Mesendoderm (in vitro differentiated cells): ENCODE data around the gene NDUFAF5.

Source experiments
- DNase-seq: peaks from one replicate; pipeline ENCODE4 v3.0.0; 2013
- H2AK5ac ChIP-seq: 2 replicates; pipeline ENCODE4 v1.6.1; 2013; ENCODE audit warnings: low read length, inconsistent platforms
- H2BK120ac ChIP-seq: 2 replicates; pipeline ENCODE4 v1.6.1; 2013; ENCODE audit warnings: low read depth, mild to moderate bottlenecking, low read length, moderate library complexity, mixed read lengths
- H2BK15ac ChIP-seq: replicated peaks from 2 replicates; pipeline ENCODE4 v1.6.1; 2013; ENCODE audit warnings: low read depth, mild to moderate bottlenecking, moderate library complexity
- H2BK5ac ChIP-seq: 2 replicates; pipeline ENCODE4 v1.6.1; 2013; ENCODE audit warnings: low read length, inconsistent platforms
- H3K18ac ChIP-seq: 2 replicates; pipeline ENCODE4 v1.6.1; 2013; ENCODE audit warnings: mild to moderate bottlenecking, low read length, mixed read lengths
- H3K23ac ChIP-seq: one replicate; pipeline ENCODE4 v1.6.1; 2013; ENCODE audit warnings: low read length
- H3K27ac ChIP-seq: 2 replicates; pipeline ENCODE4 v1.5.1; 2013; ENCODE audit warnings: low read depth, mild to moderate bottlenecking, inconsistent platforms, low read length, moderate library complexity
- H3K27me3 ChIP-seq: 2 replicates; pipeline ENCODE4 v1.6.1; 2013; ENCODE audit warnings: low read length, control low read depth, mild to moderate bottlenecking, inconsistent platforms; ENCODE audit not compliant: insufficient read depth, poor library complexity
- H3K36me3 ChIP-seq: 2 replicates; pipeline ENCODE4 v1.6.1; 2013; ENCODE audit warnings: low read length, inconsistent platforms; ENCODE audit not compliant: control insufficient read depth, insufficient read depth
- H3K4ac ChIP-seq: one replicate; pipeline ENCODE4 v1.6.1; 2013; ENCODE audit warnings: low read depth, mild to moderate bottlenecking, low read length, moderate library complexity
- H3K4me1 ChIP-seq: 2 replicates; pipeline ENCODE4 v1.6.1; 2013; ENCODE audit warnings: low read depth, low read length, inconsistent platforms; ENCODE audit not compliant: control insufficient read depth
- H3K4me2 ChIP-seq: 2 replicates; pipeline ENCODE4 v1.6.1; 2013; ENCODE audit warnings: low read length
- H3K4me3 ChIP-seq: 2 replicates; pipeline ENCODE4 v1.5.1; 2013; ENCODE audit warnings: mild to moderate bottlenecking, low read length
- H3K56ac ChIP-seq: one replicate; pipeline ENCODE4 v1.6.1; 2013; ENCODE audit warnings: low read length
- H3K79me1 ChIP-seq: 2 replicates; pipeline ENCODE4 v1.6.1; 2013; ENCODE audit warnings: low read length, inconsistent platforms
- H3K79me2 ChIP-seq: 2 replicates; pipeline ENCODE4 v1.6.1; 2013; ENCODE audit warnings: mild to moderate bottlenecking, low read length; ENCODE audit not compliant: control insufficient read depth, insufficient read depth
- H3K9ac ChIP-seq: 2 replicates; pipeline ENCODE4 v1.6.1; 2013; ENCODE audit warnings: low read length, inconsistent platforms
- H4K5ac ChIP-seq: one replicate; pipeline ENCODE4 v1.6.1; 2013; ENCODE audit warnings: low read length
- H4K8ac ChIP-seq: one replicate; pipeline ENCODE4 v1.6.1; 2013; ENCODE audit warnings: low read depth, mild to moderate bottlenecking, control low read depth, low read length, moderate library complexity
- WGBS: extraction: QIAGEN DNeasy Blood & Tissue Kit; methylation state at CpG from one replicate; pipeline ENCODE4 v1.1.7; 2013; ENCODE audit warnings: low lambda C conversion rate, missing lambda C conversion rate; ENCODE audit not compliant: insufficient coverage; ENCODE audit errors: extremely low coverage; 5-methylcytosine and 5-hydroxymethylcytosine counted together

The NDUFAF5 gene

GRCh38 chr20:13852306-13852705 is 67.5 kb downstream of the NDUFAF5 start:
- H3K4me2 ChIP-seq, result no peak overlapping the region
- no peak overlapping the region for H3K4me3 ChIP-seq
- H3K4me1 ChIP-seq, result no peaks in the 10 kb centered on the region
- H3K18ac ChIP-seq, result no peak overlapping the region
- H3K23ac ChIP-seq, result no peak overlapping the region
- H2BK120ac ChIP-seq, result no peak overlapping the region
- no CpG with 5 or more reads among the region's 1 CpG for WGBS
- no peaks in the 10 kb centered on the region for H3K79me1 ChIP-seq
- no peak overlapping the region for H3K27ac ChIP-seq
- no peak overlapping the region for H4K8ac ChIP-seq
- H3K4ac ChIP-seq, result no peak overlapping the region
- H4K5ac ChIP-seq, result no peak overlapping the region
- DNase-seq, result no peak
- no peak overlapping the region for H2BK5ac ChIP-seq
- no peak overlapping the region for H2BK15ac ChIP-seq
- no peak overlapping the region for H3K56ac ChIP-seq
- no peaks in the 10 kb centered on the region for H3K27me3 ChIP-seq
- H3K79me2 ChIP-seq, result no peaks in the 10 kb centered on the region
- no peaks in the 10 kb centered on the region for H3K36me3 ChIP-seq
- no peak overlapping the region for H3K9ac ChIP-seq
- no peak overlapping the region for H2AK5ac ChIP-seq

- Histone ChIP-seq H2BK15ac (no peak overlapping the region), H3K4me1 (no peaks in the 10 kb centered on the region), H2AK5ac (no peak overlapping the region), H3K79me2 (no peaks in the 10 kb centered on the region), H3K18ac (no peak overlapping the region), H3K4me2 (no peak overlapping the region), H4K5ac (no peak overlapping the region), H3K27ac (no peak overlapping the region), H3K23ac (no peak overlapping the region), H3K56ac (no peak overlapping the region), H4K8ac (no peak overlapping the region), H2BK5ac (no peak overlapping the region), H3K79me1 (no peaks in the 10 kb centered on the region), H3K9ac (no peak overlapping the region), H2BK120ac (no peak overlapping the region), H3K4ac (no peak overlapping the region), H3K36me3 (no peaks in the 10 kb centered on the region), H3K27me3 (no peaks in the 10 kb centered on the region), H3K4me3 (no peak overlapping the region)
- no peak for DNase-seq
- no CpG with 5 or more reads among the region's 4 CpGs for WGBS
Measured at GRCh38 chr20:13855613-13856012, 70.8 kb downstream of the NDUFAF5 start.

- Histone ChIP-seq H3K23ac (no peak overlapping the region), H2BK5ac (no peak overlapping the region), H3K9ac (no peak overlapping the region), H3K4me3 (no peak overlapping the region), H2BK15ac (no peak overlapping the region), H4K5ac (no peak overlapping the region), H3K18ac (no peak overlapping the region), H3K56ac (no peak overlapping the region), H3K79me2 (no peaks in the 10 kb centered on the region), H2AK5ac (no peak overlapping the region), H3K27me3 (no peaks in the 10 kb centered on the region), H3K27ac (no peak overlapping the region), H3K36me3 (no peaks in the 10 kb centered on the region), H3K4ac (no peak overlapping the region), H3K4me2 (no peak overlapping the region), H3K79me1 (no peaks in the 10 kb centered on the region), H4K8ac (no peak overlapping the region), H3K4me1 (no peaks in the 10 kb centered on the region), H2BK120ac (no peak overlapping the region)
- peak; percentile 56 for DNase-seq
- no CpG with 5 or more reads among the region's 4 CpGs for WGBS
Measured at GRCh38 chr20:13856354-13856753, 71.5 kb downstream of the NDUFAF5 start.

- no peaks in the 10 kb centered on the region for H3K4me1 ChIP-seq
- no peak overlapping the region for H3K27ac ChIP-seq
- no peak overlapping the region for H3K4me3 ChIP-seq
- no peak overlapping the region for H2AK5ac ChIP-seq
- no peak overlapping the region for H3K23ac ChIP-seq
- no peaks in the 10 kb centered on the region for H3K36me3 ChIP-seq
- no peak for DNase-seq
- H4K5ac ChIP-seq, result no peak overlapping the region
- H3K79me1 ChIP-seq, result no peaks in the 10 kb centered on the region
- no peak overlapping the region for H3K4me2 ChIP-seq
- WGBS, result no CpG with 5 or more reads among the region's 3 CpGs
- no peak overlapping the region for H3K56ac ChIP-seq
- H4K8ac ChIP-seq, result no peak overlapping the region
- no peak overlapping the region for H2BK120ac ChIP-seq
- H3K4ac ChIP-seq, result no peak overlapping the region
- no peaks in the 10 kb centered on the region for H3K79me2 ChIP-seq
- no peaks in the 10 kb centered on the region for H3K27me3 ChIP-seq
- H3K9ac ChIP-seq, result no peak overlapping the region
- H2BK5ac ChIP-seq, result no peak overlapping the region
- no peak overlapping the region for H3K18ac ChIP-seq
- H2BK15ac ChIP-seq, result no peak overlapping the region
Measured at GRCh38 chr20:13857304-13857703, 72.5 kb downstream of the NDUFAF5 start.

- no peak overlapping the region for H2BK5ac ChIP-seq
- no peak overlapping the region for H4K8ac ChIP-seq
- no peak overlapping the region for H4K5ac ChIP-seq
- no peak overlapping the region for H3K56ac ChIP-seq
- H3K36me3 ChIP-seq, result no peaks in the 10 kb centered on the region
- no peak overlapping the region for H2BK120ac ChIP-seq
- H3K79me1 ChIP-seq, result no peaks in the 10 kb centered on the region
- H3K27ac ChIP-seq, result no peak overlapping the region
- no peak overlapping the region for H2AK5ac ChIP-seq
- H3K18ac ChIP-seq, result no peak overlapping the region
- WGBS, result no CpG with 5 or more reads among the region's 7 CpGs
- no peaks in the 10 kb centered on the region for H3K79me2 ChIP-seq
- no peak overlapping the region for H2BK15ac ChIP-seq
- no peak for DNase-seq
- no peak overlapping the region for H3K4me3 ChIP-seq
- H3K9ac ChIP-seq, result no peak overlapping the region
- H3K4ac ChIP-seq, result no peak overlapping the region
- no peaks in the 10 kb centered on the region for H3K4me1 ChIP-seq
- H3K23ac ChIP-seq, result no peak overlapping the region
- H3K4me2 ChIP-seq, result no peak overlapping the region
- no peaks in the 10 kb centered on the region for H3K27me3 ChIP-seq
Measured at GRCh38 chr20:13857961-13858360, 73.1 kb downstream of the NDUFAF5 start.

GRCh38 chr20:13858439-13858838 is 73.6 kb downstream of the NDUFAF5 start:
- Histone ChIP-seq H3K27me3 (no peaks in the 10 kb centered on the region), H2BK5ac (no peak overlapping the region), H2BK15ac (no peak overlapping the region), H4K8ac (no peak overlapping the region), H3K18ac (no peak overlapping the region), H4K5ac (no peak overlapping the region), H3K4me3 (no peak overlapping the region), H3K23ac (no peak overlapping the region), H3K4me1 (no peaks in the 10 kb centered on the region), H3K79me1 (no peaks in the 10 kb centered on the region), H3K27ac (no peak overlapping the region), H3K4me2 (no peak overlapping the region), H2AK5ac (no peak overlapping the region), H3K36me3 (no peaks in the 10 kb centered on the region), H3K4ac (no peak overlapping the region), H3K79me2 (no peaks in the 10 kb centered on the region), H3K56ac (no peak overlapping the region), H2BK120ac (no peak overlapping the region), H3K9ac (no peak overlapping the region)
- DNase-seq, result no peak
- WGBS, result no CpG with 5 or more reads among the region's 5 CpGs
